ENCODE results near the gene ASIC4. TPM values are rescaled to one million over a fixed set of nuclear protein-coding genes. Genes with fewer than 3 reads are reported as not detected.

Gene ASIC4
- total RNA-seq, 1 donor from 2014 or later = 1.6 TPM

DNA sequence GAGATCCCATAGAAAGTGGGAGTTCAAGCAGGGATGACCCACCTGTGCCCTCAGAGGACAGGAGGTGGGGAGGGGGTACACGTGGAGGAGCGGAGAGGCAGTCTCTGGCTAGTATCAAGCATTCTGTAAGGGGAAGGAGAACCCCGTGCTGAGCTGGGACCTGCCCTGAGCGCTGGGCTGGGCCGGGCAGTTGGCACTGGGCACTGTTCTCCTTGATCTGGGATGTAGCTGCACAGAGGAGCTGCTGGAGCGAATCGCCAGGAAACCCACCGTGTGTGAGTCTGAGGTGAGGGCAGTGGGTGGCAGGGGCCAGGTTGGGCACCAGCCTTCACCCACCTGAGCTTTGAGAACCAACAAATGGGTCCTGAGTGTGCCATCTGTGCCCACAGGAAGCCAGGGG, 35.4 kb upstream of the ASIC4 start:
- Mint-ChIP-seq H3K27ac (ENCODE audit: unreplicated experiment) (no peak overlapping the region), H3K4me3 (ENCODE audit: unreplicated experiment) (no peak overlapping the region), H3K4me1 (ENCODE audit: unreplicated experiment) (no peaks in the 10 kb centered on the region), H3K9me3 (ENCODE audit: unreplicated experiment) (no peaks in the 10 kb centered on the region), H3K27me3 (ENCODE audit: unreplicated experiment) (peaks cover 18% of the 10 kb centered on the region), H3K36me3 (ENCODE audit: low read depth, unreplicated experiment) (no peaks in the 10 kb centered on the region)
- TF ChIP-seq, protein P1, sequence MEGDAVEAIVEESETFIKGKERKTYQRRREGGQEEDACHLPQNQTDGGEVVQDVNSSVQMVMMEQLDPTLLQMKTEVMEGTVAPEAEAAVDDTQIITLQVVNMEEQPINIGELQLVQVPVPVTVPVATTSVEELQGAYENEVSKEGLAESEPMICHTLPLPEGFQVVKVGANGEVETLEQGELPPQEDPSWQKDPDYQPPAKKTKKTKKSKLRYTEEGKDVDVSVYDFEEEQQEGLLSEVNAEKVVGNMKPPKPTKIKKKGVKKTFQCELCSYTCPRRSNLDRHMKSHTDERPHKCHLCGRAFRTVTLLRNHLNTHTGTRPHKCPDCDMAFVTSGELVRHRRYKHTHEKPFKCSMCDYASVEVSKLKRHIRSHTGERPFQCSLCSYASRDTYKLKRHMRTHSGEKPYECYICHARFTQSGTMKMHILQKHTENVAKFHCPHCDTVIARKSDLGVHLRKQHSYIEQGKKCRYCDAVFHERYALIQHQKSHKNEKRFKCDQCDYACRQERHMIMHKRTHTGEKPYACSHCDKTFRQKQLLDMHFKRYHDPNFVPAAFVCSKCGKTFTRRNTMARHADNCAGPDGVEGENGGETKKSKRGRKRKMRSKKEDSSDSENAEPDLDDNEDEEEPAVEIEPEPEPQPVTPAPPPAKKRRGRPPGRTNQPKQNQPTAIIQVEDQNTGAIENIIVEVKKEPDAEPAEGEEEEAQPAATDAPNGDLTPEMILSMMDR (IDR thresholded peaks at IDR 0.05; ENCODE audit: unreplicated experiment) = no peak
- DNase-seq (ENCODE audit: low spot score) = no peak

DNA sequence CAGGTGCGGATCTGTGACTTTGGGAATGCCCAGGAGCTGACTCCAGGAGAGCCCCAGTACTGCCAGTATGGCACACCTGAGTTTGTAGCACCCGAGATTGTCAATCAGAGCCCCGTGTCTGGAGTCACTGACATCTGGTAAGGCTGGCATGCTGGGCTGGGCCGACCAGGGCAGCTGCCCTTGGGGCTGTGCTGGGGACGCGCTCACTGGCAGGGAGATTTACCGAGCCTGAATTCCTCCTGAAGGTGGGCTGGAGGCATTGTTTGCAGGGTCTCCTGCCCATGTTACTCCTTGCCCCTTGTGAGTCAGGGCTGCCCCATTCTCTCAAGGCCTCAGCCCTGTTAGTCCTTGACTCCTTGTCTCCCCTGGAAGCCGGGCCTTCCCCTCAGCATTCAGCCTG, 34.3 kb upstream of the ASIC4 start:
- no peak for DNase-seq (ENCODE audit: low spot score)
- H3K36me3 Mint-ChIP-seq (ENCODE audit: low read depth, unreplicated experiment) = no peaks in the 10 kb centered on the region
- H3K27me3 Mint-ChIP-seq (ENCODE audit: unreplicated experiment) = peaks cover 20% of the 10 kb centered on the region
- H3K4me1 Mint-ChIP-seq (ENCODE audit: unreplicated experiment) = no peaks in the 10 kb centered on the region
- TF ChIP-seq, protein P1 (IDR thresholded peaks at IDR 0.05; ENCODE audit: unreplicated experiment) = no peak
- H3K4me3 Mint-ChIP-seq (ENCODE audit: unreplicated experiment) = no peak overlapping the region
- H3K9me3 Mint-ChIP-seq (ENCODE audit: unreplicated experiment) = no peaks in the 10 kb centered on the region
- H3K27ac Mint-ChIP-seq (ENCODE audit: unreplicated experiment) = no peak overlapping the region

- H3K27me3 Mint-ChIP-seq (ENCODE audit: unreplicated experiment) = peaks cover 23% of the 10 kb centered on the region
These were observed 31.4 kb upstream of the ASIC4 start for GRCh38 chr2:219482674-219483405.

GRCh38 chr2:219483451-219484342, 30.6 kb upstream of the ASIC4 start:
- no peak for DNase-seq (ENCODE audit: low spot score)
- H3K27me3 Mint-ChIP-seq (ENCODE audit: unreplicated experiment) = peaks cover 23% of the 10 kb centered on the region
- H3K36me3 Mint-ChIP-seq (ENCODE audit: low read depth, unreplicated experiment) = peaks cover 6% of the 10 kb centered on the region
- no peaks in the 10 kb centered on the region for H3K9me3 Mint-ChIP-seq (ENCODE audit: unreplicated experiment)
- TF ChIP-seq, protein P1 (IDR thresholded peaks at IDR 0.05; ENCODE audit: unreplicated experiment) = no peak
- H3K27ac Mint-ChIP-seq (ENCODE audit: unreplicated experiment) = no peak overlapping the region
- H3K4me1 Mint-ChIP-seq (ENCODE audit: unreplicated experiment) = peaks cover 16% of the 10 kb centered on the region
- no peak overlapping the region for H3K4me3 Mint-ChIP-seq (ENCODE audit: unreplicated experiment)

More at GRCh38 chr2:219482674-219483405, 31.4 kb upstream of the ASIC4 start:
- Mint-ChIP-seq H3K27ac (ENCODE audit: unreplicated experiment) (no peak overlapping the region), H3K36me3 (ENCODE audit: low read depth, unreplicated experiment) (peaks cover 4% of the 10 kb centered on the region), H3K4me1 (ENCODE audit: unreplicated experiment) (peaks cover 16% of the 10 kb centered on the region), H3K9me3 (ENCODE audit: unreplicated experiment) (no peaks in the 10 kb centered on the region), H3K4me3 (ENCODE audit: unreplicated experiment) (no peak overlapping the region)
- no peak for DNase-seq (ENCODE audit: low spot score)
- TF ChIP-seq, protein P1 (IDR thresholded peaks at IDR 0.05; ENCODE audit: unreplicated experiment) = no peak
